Natural killer cell (primary cell): ENCODE data around the gene APBA2. TPM values are rescaled to one million over a fixed set of nuclear protein-coding genes. Genes with fewer than 3 reads are reported as not detected.

Experiments used
- ATAC-seq, 3 donors: fragments of 150-1000 bp in 2 of 3; fragments of 200-7000 bp in 1 of 3; cut with Tn5 transposase; 1 replicate in 1 of 3; 2 replicates in 2 of 3; pipeline ENCODE4 v1.10.0; 2021; ENCODE audit warnings: mild to moderate bottlenecking in 2 of 3, moderate library complexity in 2 of 3
- DNase-seq, 2 donors: peaks; one replicate each; pipeline versions ENCODE4 v3.0.0 to v3.0.0-alpha.2; 2013 to 2021; ENCODE audit warnings: mixed read lengths in 1 of 2
- H3K27ac ChIP-seq: one replicate; pipeline ENCODE4 v1.5.1; 2013; ENCODE audit warnings: mild to moderate bottlenecking, low read length
- H3K27me3 ChIP-seq: one replicate; pipeline ENCODE4 v1.6.1; 2013; ENCODE audit warnings: low read length; ENCODE audit not compliant: control insufficient read depth, insufficient read depth
- H3K36me3 ChIP-seq: one replicate; pipeline ENCODE4 v1.6.1; 2013; ENCODE audit warnings: low read length; ENCODE audit not compliant: control insufficient read depth, insufficient read depth
- H3K4me1 ChIP-seq: one replicate; pipeline ENCODE4 v1.6.1; 2013; ENCODE audit warnings: low read length; ENCODE audit not compliant: control insufficient read depth, insufficient read depth
- H3K4me3 ChIP-seq: one replicate; pipeline ENCODE4 v1.5.1; 2013; ENCODE audit warnings: low read length
- H3K9me3 ChIP-seq: one replicate; pipeline ENCODE4 v1.6.1; 2013; ENCODE audit warnings: low read length; ENCODE audit not compliant: control insufficient read depth, insufficient read depth
- H3K27ac Mint-ChIP-seq, 2 donors: one replicate each; pipeline ENCODE4 v1.8.0; 2022; ENCODE audit warnings: mild to moderate bottlenecking in 2 of 2, mixed read lengths in 2 of 2, moderate library complexity in 1 of 2
- H3K27me3 Mint-ChIP-seq, 2 donors: one replicate each; pipeline ENCODE4 v1.8.0; 2022; ENCODE audit warnings: low read depth in 2 of 2, mixed read lengths in 2 of 2
- H3K36me3 Mint-ChIP-seq: one replicate; pipeline ENCODE4 v1.8.0; 2022; ENCODE audit warnings: mixed read lengths
- H3K4me1 Mint-ChIP-seq, 2 donors: one replicate each; pipeline ENCODE4 v1.8.0; 2022; ENCODE audit warnings: mixed read lengths in 2 of 2
- H3K4me3 Mint-ChIP-seq: one replicate; pipeline ENCODE4 v1.8.0; 2022; ENCODE audit warnings: mild to moderate bottlenecking, moderate library complexity, mixed read lengths
- H3K9me3 Mint-ChIP-seq, 2 donors: one replicate each; pipeline ENCODE4 v1.8.0; 2022; ENCODE audit warnings: mixed read lengths in 2 of 2
- CTCF ChIP-seq: fragments of 200-600 bp; IDR thresholded peaks from one replicate; pipeline ENCODE4 v1.8.0; 2022; ENCODE audit warnings: antibody characterized with exemption
- WGBS: methylation state at CpG from one replicate; pipeline ENCODE4 v1.1.7; 2013; ENCODE audit warnings: missing lambda C conversion rate; ENCODE audit not compliant: insufficient coverage; 5-methylcytosine and 5-hydroxymethylcytosine counted together
- intact Hi-C: fragments of 100-400 bp; cut with micrococcal nuclease; formaldehyde crosslinking; loops from one replicate; pipeline ENCODE4 v1.14.2; 2022
- total RNA-seq, 4 donors: library from RNA; stranded (reverse); fragments of 120-200 nt in 1 of 4; gene quantifications; one replicate each; pipeline versions ENCODE4 v1.2.3 to v1.2.4, GENCODE V29; 2013 to 2022

APBA2 gene
- total RNA-seq, 3 donors from 2014 or later (not counting 1 experiment from before 2014, with no cell fraction given): 96.4 to 119 (median 97.9) TPM

- ATAC-seq: no peak
- no peak for TF ChIP-seq CTCF
- intact Hi-C loops: no loop called here
- 88% methylated on average over 18 of the region's 18 CpGs for WGBS
- Histone ChIP-seq H3K27me3 (no peaks in the 10 kb centered on the region), H3K9me3 (no peaks in the 10 kb centered on the region), H3K4me3 (no peak overlapping the region), H3K4me1 (peaks cover 10% of the 10 kb centered on the region), H3K27ac (no peak overlapping the region), H3K36me3 (no peaks in the 10 kb centered on the region)
- no peak overlapping the region for H3K4me3 Mint-ChIP-seq
- no peaks in the 10 kb centered on the region for H3K36me3 Mint-ChIP-seq
- no peaks in the 10 kb centered on the region for H3K9me3 Mint-ChIP-seq
- no peaks in the 10 kb centered on the region for H3K27me3 Mint-ChIP-seq
- H3K27ac Mint-ChIP-seq: no peak overlapping the region
- DNase-seq: no peak
- H3K4me1 Mint-ChIP-seq: peaks cover 0 to 6% of the 10 kb centered on the region in 2 donors
Observed at GRCh38 chr15:29123171-29123570, 237.4 kb downstream of the APBA2 start.

GRCh38 chr15:29123991-29124390 lies 238.2 kb downstream of the APBA2 start:
- no peaks in the 10 kb centered on the region for H3K36me3 Mint-ChIP-seq
- H3K27ac ChIP-seq: no peak overlapping the region
- peaks cover 10% of the 10 kb centered on the region for H3K4me1 ChIP-seq
- H3K9me3 ChIP-seq: no peaks in the 10 kb centered on the region
- H3K27me3 Mint-ChIP-seq: peaks cover 0 to 2% of the 10 kb centered on the region in 2 donors
- H3K27me3 ChIP-seq: no peaks in the 10 kb centered on the region
- H3K4me1 Mint-ChIP-seq: peaks cover 0 to 6% of the 10 kb centered on the region in 2 donors
- ATAC-seq: no peak
- intact Hi-C loops: no loop called here
- H3K27ac Mint-ChIP-seq: no peak overlapping the region
- 86% methylated on average over 9 of the region's 9 CpGs for WGBS
- H3K4me3 ChIP-seq: no peak overlapping the region
- DNase-seq: no peak
- no peak overlapping the region for H3K4me3 Mint-ChIP-seq
- no peaks in the 10 kb centered on the region for H3K36me3 ChIP-seq
- no peak for TF ChIP-seq CTCF
- H3K9me3 Mint-ChIP-seq: no peaks in the 10 kb centered on the region

GRCh38 chr15:29124581-29125381 lies 239.0 kb downstream of the APBA2 start:
- WGBS: 87% methylated on average over 22 of the region's 22 CpGs
- no peaks in the 10 kb centered on the region for H3K27me3 ChIP-seq
- no peak overlapping the region for H3K27ac Mint-ChIP-seq
- ATAC-seq: no peak
- H3K27me3 Mint-ChIP-seq: peaks cover 0 to 2% of the 10 kb centered on the region in 2 donors
- H3K4me3 ChIP-seq: no peak overlapping the region
- DNase-seq: no peak
- no peak overlapping the region for H3K4me3 Mint-ChIP-seq
- no peak overlapping the region for H3K27ac ChIP-seq
- intact Hi-C loops: no loop called here
- peaks cover 0 to 6% of the 10 kb centered on the region in 2 donors for H3K4me1 Mint-ChIP-seq
- H3K9me3 Mint-ChIP-seq: no peaks in the 10 kb centered on the region
- peaks cover 10% of the 10 kb centered on the region for H3K4me1 ChIP-seq
- no peak for TF ChIP-seq CTCF
- H3K36me3 Mint-ChIP-seq: no peaks in the 10 kb centered on the region
- no peaks in the 10 kb centered on the region for H3K9me3 ChIP-seq
- H3K36me3 ChIP-seq: no peaks in the 10 kb centered on the region
